Hepatocyte (in vitro differentiated cells): ENCODE measurements around the gene ARID1A. TPM values are rescaled to one million over a fixed set of nuclear protein-coding genes. Genes with fewer than 3 reads are reported as not detected.
A peak's percentile ranks its signal among the peaks of the same experiment; 100 is the strongest.

ENCODE experiments used
- DNase-seq: peaks from one replicate; pipeline ENCODE4 v3.0.0-alpha.2; 2016; ENCODE audit warnings: low spot score
- H2AFZ ChIP-seq: fragments of 200-600 bp; sonication (generic); 2 replicates; pipeline ENCODE4 v1.6.0; 2016; ENCODE audit warnings: antibody characterized with exemption, mild to moderate bottlenecking
- H3K27ac ChIP-seq: fragments of 200-600 bp; sonication (generic); 2 replicates; pipeline ENCODE4 v1.5.1; 2016; ENCODE audit warnings: mild to moderate bottlenecking
- H3K27me3 ChIP-seq: fragments of 200-600 bp; sonication (generic); 2 replicates; pipeline ENCODE4 v1.6.1; 2016
- H3K36me3 ChIP-seq: fragments of 200-600 bp; sonication (generic); replicated peaks from 2 replicates; pipeline ENCODE4 v1.5.1; 2016; ENCODE audit warnings: low read depth; ENCODE audit not compliant: insufficient read depth
- H3K4me1 ChIP-seq: fragments of 200-600 bp; sonication (generic); 2 replicates; pipeline ENCODE4 v1.5.1; 2016; ENCODE audit warnings: mild to moderate bottlenecking, moderate library complexity; ENCODE audit not compliant: insufficient read depth
- H3K4me2 ChIP-seq: fragments of 200-600 bp; sonication (generic); 2 replicates; pipeline ENCODE4 v1.6.0; 2016
- H3K4me3 ChIP-seq: fragments of 200-600 bp; sonication (generic); 2 replicates; pipeline ENCODE4 v1.5.1; 2016; ENCODE audit warnings: mild to moderate bottlenecking
- H3K79me2 ChIP-seq: fragments of 200-600 bp; sonication (generic); 2 replicates; pipeline ENCODE4 v1.6.0; 2017; ENCODE audit warnings: mild to moderate bottlenecking
- H3K9me2 ChIP-seq: fragments of 200-600 bp; sonication (generic); replicated peaks from 2 replicates; pipeline ENCODE4 v1.6.0; 2017; ENCODE audit warnings: mild to moderate bottlenecking; ENCODE audit not compliant: insufficient read depth
- H3K9me3 ChIP-seq: fragments of 200-600 bp; sonication (generic); 2 replicates; pipeline ENCODE4 v1.5.1; 2016; ENCODE audit warnings: low read depth, mild to moderate bottlenecking
- H4K20me1 ChIP-seq: fragments of 200-600 bp; sonication (generic); 2 replicates; pipeline ENCODE4 v1.6.0; 2016; ENCODE audit warnings: mild to moderate bottlenecking; ENCODE audit not compliant: insufficient read depth, poor library complexity, severe bottlenecking
- EZH2 ChIP-seq: fragments of 200-600 bp; sonication (generic); IDR thresholded peaks from 2 replicates; pipeline ENCODE4 v1.6.1; 2016; ENCODE audit warnings: antibody characterized with exemption, mild to moderate bottlenecking, borderline replicate concordance
- EZH2phosphoT487 ChIP-seq: fragments of 200-600 bp; sonication (generic); IDR thresholded peaks from one replicate; pipeline ENCODE4 v1.6.1; 2018; ENCODE audit warnings: antibody characterized with exemption, mild to moderate bottlenecking, low read depth, moderate library complexity; ENCODE audit not compliant: unreplicated experiment, severe bottlenecking
- WGBS: methylation state at CpG from one replicate; pipeline ENCODE4 v1.1.6; 2016; ENCODE audit warnings: low lambda C conversion rate; ENCODE audit errors: missing lambda C conversion rate; 5-methylcytosine and 5-hydroxymethylcytosine counted together
- polyA plus RNA-seq: library from polyadenylated mRNA; unstranded; fragments of >200 nt; fragmentation: Nextera tagmentation; extraction: Ambion mirVana; gene quantifications from 2 replicates; pipeline ENCODE4 v1.2.1, GENCODE V29; 2016
- total RNA-seq: library from RNA; depleted of rRNA; stranded (reverse); fragments of >200 nt; gene quantifications from 2 replicates; pipeline ENCODE4 v1.2.3, GENCODE V29; 2014
- TF ChIP-seq, protein P1 (sequence below): fragments of 200-600 bp; sonication (generic); IDR thresholded peaks from 2 replicates; pipeline ENCODE4 v1.5.1; 2016; ENCODE audit warnings: antibody characterized with exemption, mild to moderate bottlenecking; ENCODE audit not compliant: poor library complexity

The ARID1A gene
- total and polyA plus RNA-seq, 2 experiments from 2014 or later, result 27.9 to 35.8 TPM

DNA sequence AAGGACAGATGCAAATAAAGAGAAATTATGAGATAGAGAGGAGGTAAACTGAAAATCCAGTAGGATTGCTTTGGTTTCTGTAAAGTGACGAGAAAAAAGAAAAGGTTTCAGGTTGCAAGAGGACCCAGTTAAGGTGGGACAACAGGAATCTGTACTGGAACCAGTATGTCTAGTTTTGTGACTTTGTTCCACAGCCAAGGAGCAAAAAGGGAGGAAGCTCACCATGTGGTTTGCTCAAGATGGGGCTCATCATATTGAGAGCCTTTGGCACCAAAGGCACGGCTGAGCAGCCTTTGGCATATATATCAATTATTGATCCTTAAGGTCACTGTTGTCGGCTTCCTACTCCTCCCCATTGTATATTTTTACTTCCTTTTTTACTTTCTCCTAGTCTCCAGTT lies 128.9 kb downstream of the ARID1A start:
- H2AFZ ChIP-seq, result no peak overlapping the region
- 78% methylated on average over 3 of the region's 3 CpGs for WGBS

DNA sequence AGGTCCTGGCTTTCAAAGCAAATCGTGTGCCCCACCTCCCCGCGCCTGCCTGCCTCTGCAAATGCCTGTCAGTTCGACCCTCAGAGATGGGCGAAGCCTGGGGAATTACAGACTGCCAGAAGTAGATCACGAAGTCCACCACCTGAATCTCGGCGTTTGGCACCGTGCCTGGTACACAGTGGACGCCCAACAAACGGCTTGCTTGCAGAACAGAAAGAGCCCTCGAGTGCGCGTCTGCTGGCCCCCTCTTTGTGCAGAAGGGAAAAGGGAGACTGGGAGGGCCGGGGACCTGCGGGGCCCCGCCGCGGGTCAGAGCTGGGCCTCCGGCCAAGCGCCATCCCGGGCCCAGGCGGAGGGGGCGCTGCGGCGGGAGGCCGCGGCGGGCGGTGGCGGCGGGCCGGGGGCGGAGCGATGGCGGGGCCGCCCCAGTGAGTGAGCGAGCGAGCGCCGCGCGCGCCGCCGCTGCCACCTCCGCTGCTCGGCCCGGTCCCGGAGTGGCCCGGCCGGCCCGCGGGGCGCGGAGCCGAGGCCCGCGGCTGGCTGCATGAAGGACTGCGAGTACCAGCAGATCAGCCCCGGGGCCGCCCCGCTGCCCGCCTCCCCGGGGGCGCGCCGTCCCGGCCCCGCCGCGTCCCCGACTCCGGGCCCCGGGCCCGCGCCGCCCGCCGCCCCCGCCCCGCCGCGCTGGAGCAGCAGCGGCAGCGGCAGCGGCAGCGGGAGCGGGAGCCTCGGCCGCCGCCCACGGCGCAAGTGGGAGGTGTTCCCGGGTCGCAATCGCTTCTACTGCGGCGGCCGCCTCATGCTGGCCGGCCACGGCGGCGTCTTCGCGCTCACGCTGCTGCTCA lies 130.7 kb downstream of the ARID1A start, which contains the start of gene ZDHHC18:
Gene ZDHHC18 (plus strand): TSS at position 428 of the 845 bp plus-strand sequence. CDS start 117 bp downstream, at position 545.
- H3K36me3 ChIP-seq, result no peaks in the 10 kb centered on the region
- peak within 1 kb of the TSS; percentile 94 for H3K4me2 ChIP-seq
- peak within 1 kb of the TSS; percentile 74 for H2AFZ ChIP-seq
- WGBS, result 4% methylated on average over 26 of the region's 107 CpGs
- TF ChIP-seq EZH2phosphoT487 (no peak), EZH2 (no peak)
- TF ChIP-seq, protein P1, sequence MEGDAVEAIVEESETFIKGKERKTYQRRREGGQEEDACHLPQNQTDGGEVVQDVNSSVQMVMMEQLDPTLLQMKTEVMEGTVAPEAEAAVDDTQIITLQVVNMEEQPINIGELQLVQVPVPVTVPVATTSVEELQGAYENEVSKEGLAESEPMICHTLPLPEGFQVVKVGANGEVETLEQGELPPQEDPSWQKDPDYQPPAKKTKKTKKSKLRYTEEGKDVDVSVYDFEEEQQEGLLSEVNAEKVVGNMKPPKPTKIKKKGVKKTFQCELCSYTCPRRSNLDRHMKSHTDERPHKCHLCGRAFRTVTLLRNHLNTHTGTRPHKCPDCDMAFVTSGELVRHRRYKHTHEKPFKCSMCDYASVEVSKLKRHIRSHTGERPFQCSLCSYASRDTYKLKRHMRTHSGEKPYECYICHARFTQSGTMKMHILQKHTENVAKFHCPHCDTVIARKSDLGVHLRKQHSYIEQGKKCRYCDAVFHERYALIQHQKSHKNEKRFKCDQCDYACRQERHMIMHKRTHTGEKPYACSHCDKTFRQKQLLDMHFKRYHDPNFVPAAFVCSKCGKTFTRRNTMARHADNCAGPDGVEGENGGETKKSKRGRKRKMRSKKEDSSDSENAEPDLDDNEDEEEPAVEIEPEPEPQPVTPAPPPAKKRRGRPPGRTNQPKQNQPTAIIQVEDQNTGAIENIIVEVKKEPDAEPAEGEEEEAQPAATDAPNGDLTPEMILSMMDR, result peak; percentile 48
- H3K27me3 ChIP-seq, result no peaks in the 10 kb centered on the region
- DNase-seq, result peak; percentile 90
- H3K9me2 ChIP-seq, result no peaks in the 10 kb centered on the region
- H3K79me2 ChIP-seq, result peaks cover 42% of the 10 kb centered on the region
- H3K27ac ChIP-seq, result peak within 1 kb of the TSS; percentile 56
- peaks cover 19% of the 10 kb centered on the region for H3K4me1 ChIP-seq
- peak within 1 kb of the TSS; percentile 82 for H3K4me3 ChIP-seq
- no peaks in the 10 kb centered on the region for H3K9me3 ChIP-seq
- H4K20me1 ChIP-seq, result peaks cover 9% of the 10 kb centered on the region

More for the DNA sequence above, 128.9 kb downstream of the ARID1A start:
- peak overlapping the region; percentile 56 for H3K27ac ChIP-seq
- H3K9me3 ChIP-seq, result no peaks in the 10 kb centered on the region
- H3K4me3 ChIP-seq, result no peak overlapping the region
- peaks cover 27% of the 10 kb centered on the region for H3K79me2 ChIP-seq
- H3K36me3 ChIP-seq, result no peaks in the 10 kb centered on the region
- H3K4me2 ChIP-seq, result no peak overlapping the region
- peaks cover 19% of the 10 kb centered on the region for H3K4me1 ChIP-seq
- no peak for DNase-seq
- no peaks in the 10 kb centered on the region for H3K27me3 ChIP-seq
- no peaks in the 10 kb centered on the region for H3K9me2 ChIP-seq
- peaks cover under 1% of the 10 kb centered on the region for H4K20me1 ChIP-seq
- TF ChIP-seq EZH2 (no peak), EZH2phosphoT487 (no peak)
- TF ChIP-seq, protein P1, result no peak

DNA sequence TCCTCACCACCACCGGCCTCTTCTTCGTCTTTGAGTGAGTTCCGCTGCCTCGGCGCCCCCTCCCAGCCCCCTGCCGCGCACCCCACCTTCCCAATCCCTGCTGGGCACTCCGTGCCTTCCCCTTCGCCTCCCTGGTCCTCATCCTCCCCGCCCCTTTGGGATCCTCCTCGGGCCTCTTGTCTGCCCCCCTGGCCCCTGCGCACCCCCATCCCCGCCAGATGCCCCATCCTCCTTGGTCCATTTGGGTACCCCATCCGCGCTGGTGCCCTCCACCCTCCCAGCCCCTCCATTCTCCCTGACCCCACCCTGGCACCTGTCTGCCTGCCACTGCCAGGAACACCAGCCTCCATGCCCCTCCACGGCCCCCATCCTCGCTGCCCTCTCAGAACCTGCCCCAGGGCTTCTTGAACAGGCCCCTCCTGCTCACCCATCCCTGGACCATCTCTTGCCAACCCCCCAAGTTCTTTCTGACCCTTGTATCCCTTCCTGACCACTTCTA lies 131.3 kb downstream of the ARID1A start:
- 42% methylated on average over 2 of the region's 17 CpGs for WGBS
- H3K79me2 ChIP-seq, result peaks cover 42% of the 10 kb centered on the region
- H3K9me2 ChIP-seq, result no peaks in the 10 kb centered on the region
- H3K4me2 ChIP-seq, result peak overlapping the region; percentile 94
- no peak overlapping the region for H2AFZ ChIP-seq
- peaks cover 9% of the 10 kb centered on the region for H4K20me1 ChIP-seq
- H3K27me3 ChIP-seq, result no peaks in the 10 kb centered on the region
- no peaks in the 10 kb centered on the region for H3K36me3 ChIP-seq
- peak overlapping the region; percentile 82 for H3K4me3 ChIP-seq
- no peaks in the 10 kb centered on the region for H3K9me3 ChIP-seq
- no peak overlapping the region for H3K27ac ChIP-seq
- DNase-seq, result no peak
- no peak for TF ChIP-seq EZH2phosphoT487
- TF ChIP-seq, protein P1, result no peak
- TF ChIP-seq EZH2, result no peak
- H3K4me1 ChIP-seq, result peaks cover 19% of the 10 kb centered on the region
